Adipocyte (in vitro differentiated cells): ENCODE results near the gene LMCD1.

Source experiments
- DNase-seq: peaks from one replicate; pipeline ENCODE4 v3.0.0-alpha.2; 2015; ENCODE audit warnings: low read depth
- H3K27me3 ChIP-seq: replicated peaks from 2 replicates; pipeline ENCODE4 v1.7.0; 2013; ENCODE audit warnings: mild to moderate bottlenecking, low read length, moderate library complexity; ENCODE audit not compliant: control insufficient read depth, insufficient read depth
- H3K36me3 ChIP-seq: 2 replicates; pipeline ENCODE4 v1.7.0; 2013; ENCODE audit warnings: low read length, mild to moderate bottlenecking, moderate library complexity; ENCODE audit not compliant: control insufficient read depth, insufficient read depth, severe bottlenecking
- H3K4me1 ChIP-seq: 2 replicates; pipeline ENCODE4 v1.7.0; 2013; ENCODE audit warnings: mild to moderate bottlenecking, low read length, moderate library complexity; ENCODE audit not compliant: control insufficient read depth, insufficient read depth
- H3K4me3 ChIP-seq: 2 replicates; pipeline ENCODE4 v1.7.0; 2013; ENCODE audit warnings: mild to moderate bottlenecking, low read length, moderate library complexity
- H3K9ac ChIP-seq: 2 replicates; pipeline ENCODE4 v1.7.0; 2013; ENCODE audit warnings: mild to moderate bottlenecking, low read length, moderate library complexity
- H3K9me3 ChIP-seq: 2 replicates; pipeline ENCODE4 v1.7.0; 2013; ENCODE audit warnings: mild to moderate bottlenecking, low read length, moderate library complexity; ENCODE audit not compliant: control insufficient read depth

LMCD1 gene

GRCh38 chr3:8553405-8553804 is 51.8 kb downstream of the LMCD1 start:
- Histone ChIP-seq H3K9ac (peak overlapping the region; percentile 66), H3K4me3 (no peak overlapping the region), H3K27me3 (no peaks in the 10 kb centered on the region), H3K4me1 (peaks cover 73% of the 10 kb centered on the region), H3K9me3 (no peaks in the 10 kb centered on the region), H3K36me3 (peaks cover 72% of the 10 kb centered on the region)
- DNase-seq, result no peak

DNA sequence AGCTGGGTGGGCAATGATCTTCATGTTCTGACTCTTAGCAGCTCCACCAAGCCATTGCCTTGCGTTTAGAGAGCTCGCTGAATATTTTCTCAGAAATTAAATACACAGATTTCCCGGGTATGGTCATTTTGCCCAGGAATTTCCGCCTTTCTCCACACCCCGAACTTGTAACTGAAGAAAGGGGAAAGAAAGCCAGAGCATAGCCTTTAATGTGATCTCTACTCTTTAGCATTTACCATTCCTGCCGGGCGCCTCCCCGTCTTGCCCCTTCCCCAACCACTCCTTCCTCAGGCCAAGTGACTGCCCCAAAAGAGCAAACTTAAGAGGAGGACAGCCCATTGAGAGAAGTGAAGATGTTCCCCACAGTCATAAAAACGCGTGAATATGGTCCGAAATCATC is 53.1 kb downstream of the LMCD1 start:
- no peaks in the 10 kb centered on the region for H3K9me3 ChIP-seq
- H3K4me1 ChIP-seq, result peaks cover 78% of the 10 kb centered on the region
- H3K4me3 ChIP-seq, result peak overlapping the region; percentile 4
- no peak for DNase-seq
- H3K36me3 ChIP-seq, result peaks cover 66% of the 10 kb centered on the region
- peak overlapping the region; percentile 66 for H3K9ac ChIP-seq
- no peaks in the 10 kb centered on the region for H3K27me3 ChIP-seq

- H3K9ac ChIP-seq, result peak overlapping the region; percentile 70
- peak overlapping the region; percentile 10 for H3K4me3 ChIP-seq
- H3K4me1 ChIP-seq, result peaks cover 78% of the 10 kb centered on the region
- H3K9me3 ChIP-seq, result no peaks in the 10 kb centered on the region
- DNase-seq, result peak; percentile 87
- no peaks in the 10 kb centered on the region for H3K27me3 ChIP-seq
- H3K36me3 ChIP-seq, result peaks cover 62% of the 10 kb centered on the region
Observed at GRCh38 chr3:8555113-8555661, 53.6 kb downstream of the LMCD1 start.

- Histone ChIP-seq H3K27me3 (no peaks in the 10 kb centered on the region), H3K9ac (peak overlapping the region; percentile 70), H3K9me3 (no peaks in the 10 kb centered on the region), H3K4me3 (peak overlapping the region; percentile 10), H3K36me3 (peaks cover 58% of the 10 kb centered on the region), H3K4me1 (peaks cover 78% of the 10 kb centered on the region)
- DNase-seq, result peak; percentile 13
Observed at GRCh38 chr3:8555725-8556472, 54.3 kb downstream of the LMCD1 start.

DNA sequence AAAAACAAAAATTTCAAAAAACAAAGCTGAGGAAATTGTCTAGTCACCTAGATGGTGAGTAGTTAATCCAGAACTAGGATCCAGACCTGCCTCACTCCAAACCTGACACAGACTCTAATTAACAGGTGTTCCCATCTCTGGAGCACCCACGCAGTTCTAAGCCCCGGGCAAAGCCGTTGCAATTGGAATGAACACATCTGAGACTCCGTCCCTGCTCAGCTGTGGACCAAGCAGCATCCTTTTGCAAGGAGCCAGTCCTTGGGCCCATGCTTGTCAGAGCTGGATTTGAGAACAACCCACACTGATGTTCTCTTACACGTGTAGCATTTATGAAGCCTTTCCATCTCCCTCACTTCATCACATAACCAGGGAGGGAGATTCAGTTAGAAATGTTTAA is 54.8 kb downstream of the LMCD1 start:
- Histone ChIP-seq H3K4me1 (peaks cover 78% of the 10 kb centered on the region), H3K9me3 (no peaks in the 10 kb centered on the region), H3K36me3 (peaks cover 54% of the 10 kb centered on the region), H3K27me3 (no peaks in the 10 kb centered on the region), H3K4me3 (no peak overlapping the region), H3K9ac (peak overlapping the region; percentile 70)
- DNase-seq, result no peak

DNA sequence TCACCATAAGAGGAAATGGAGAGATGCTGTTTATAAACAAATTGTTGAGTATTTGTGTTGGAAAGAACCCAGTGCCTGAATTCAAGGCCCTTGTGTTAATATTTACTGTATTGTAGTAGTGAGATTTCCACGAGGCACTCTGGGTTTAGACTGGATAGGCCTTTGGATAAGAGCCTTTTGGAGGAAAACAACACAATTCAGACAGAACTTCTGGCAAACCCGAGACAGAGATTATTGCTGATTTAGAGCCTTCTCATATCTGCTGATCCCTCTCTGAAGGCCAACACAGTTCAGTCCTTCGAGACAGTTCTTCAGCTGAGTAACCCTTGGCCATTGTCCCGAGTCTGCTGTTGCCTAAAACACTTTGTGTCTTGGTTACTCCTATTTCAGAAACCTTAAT is 55.7 kb downstream of the LMCD1 start:
- H3K4me1 ChIP-seq, result peaks cover 78% of the 10 kb centered on the region
- no peak for DNase-seq
- peak overlapping the region; percentile 70 for H3K9ac ChIP-seq

DNA sequence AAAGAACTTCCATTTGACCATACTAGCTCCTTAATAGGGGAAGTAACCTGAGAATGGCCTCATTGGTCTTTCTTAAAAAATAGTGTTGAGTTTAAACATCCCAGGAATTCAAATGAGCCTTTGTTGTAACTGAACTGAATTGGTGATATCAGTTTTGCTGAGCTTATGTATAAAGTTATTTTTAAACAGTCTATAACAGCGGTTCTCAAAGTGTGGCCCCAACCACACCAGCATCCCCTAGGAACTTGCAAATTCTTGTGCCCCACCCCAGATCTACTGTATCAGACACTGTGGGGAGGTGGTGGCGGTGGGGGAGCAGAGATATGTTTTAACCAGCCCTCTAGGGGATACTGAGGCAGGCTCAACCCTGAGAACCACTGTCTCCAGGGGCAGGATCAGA is 57.0 kb downstream of the LMCD1 start:
- no peak for DNase-seq
- Histone ChIP-seq H3K27me3 (no peaks in the 10 kb centered on the region), H3K9ac (no peak overlapping the region), H3K9me3 (no peaks in the 10 kb centered on the region), H3K4me3 (no peak overlapping the region), H3K4me1 (peaks cover 80% of the 10 kb centered on the region), H3K36me3 (peaks cover 34% of the 10 kb centered on the region)

More for the DNA sequence above, 55.7 kb downstream of the LMCD1 start:
- Histone ChIP-seq H3K36me3 (peaks cover 46% of the 10 kb centered on the region), H3K27me3 (no peaks in the 10 kb centered on the region), H3K9me3 (no peaks in the 10 kb centered on the region), H3K4me3 (no peak overlapping the region)

GRCh38 chr3:8559351-8559750 is 57.7 kb downstream of the LMCD1 start:
- Histone ChIP-seq H3K4me3 (no peak overlapping the region), H3K4me1 (peaks cover 75% of the 10 kb centered on the region), H3K9ac (peak overlapping the region; percentile 66), H3K9me3 (no peaks in the 10 kb centered on the region), H3K36me3 (peaks cover 27% of the 10 kb centered on the region), H3K27me3 (no peaks in the 10 kb centered on the region)
- DNase-seq, result no peak

DNA sequence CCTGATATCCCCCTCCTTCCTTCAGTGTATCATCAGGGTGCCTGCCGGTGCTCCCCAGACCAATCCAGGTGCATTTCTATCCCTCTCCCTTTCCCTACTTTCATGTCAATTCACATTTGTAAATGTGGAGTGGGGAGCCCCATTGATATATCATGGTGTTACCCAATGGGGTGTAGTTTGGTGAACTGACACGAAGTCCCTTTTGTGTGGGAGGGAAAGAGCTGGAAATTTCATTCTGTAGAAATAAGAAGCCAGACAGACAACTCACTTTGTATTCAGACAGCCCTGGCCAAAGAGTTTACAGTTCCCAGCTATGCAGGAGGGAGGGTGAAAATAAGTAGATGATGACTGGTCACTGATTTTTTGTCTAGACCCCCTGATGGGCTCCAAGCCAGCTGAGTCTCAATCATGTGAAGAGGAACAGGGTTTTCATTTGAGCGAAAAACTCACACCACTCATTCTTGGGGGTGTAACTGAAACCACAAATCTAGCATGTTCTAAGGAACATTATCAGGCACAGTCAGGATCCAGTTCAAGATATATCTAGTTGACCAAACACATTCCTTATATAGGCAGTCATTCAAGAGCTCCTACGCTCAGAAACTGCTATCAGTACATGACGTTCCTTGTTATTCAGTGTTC is 58.9 kb downstream of the LMCD1 start:
- Histone ChIP-seq H3K36me3 (peaks cover 32% of the 10 kb centered on the region), H3K4me1 (peaks cover 64% of the 10 kb centered on the region), H3K9ac (peak overlapping the region; percentile 82), H3K4me3 (no peak overlapping the region), H3K9me3 (no peaks in the 10 kb centered on the region), H3K27me3 (no peaks in the 10 kb centered on the region)
- peak; percentile 41 for DNase-seq

DNA sequence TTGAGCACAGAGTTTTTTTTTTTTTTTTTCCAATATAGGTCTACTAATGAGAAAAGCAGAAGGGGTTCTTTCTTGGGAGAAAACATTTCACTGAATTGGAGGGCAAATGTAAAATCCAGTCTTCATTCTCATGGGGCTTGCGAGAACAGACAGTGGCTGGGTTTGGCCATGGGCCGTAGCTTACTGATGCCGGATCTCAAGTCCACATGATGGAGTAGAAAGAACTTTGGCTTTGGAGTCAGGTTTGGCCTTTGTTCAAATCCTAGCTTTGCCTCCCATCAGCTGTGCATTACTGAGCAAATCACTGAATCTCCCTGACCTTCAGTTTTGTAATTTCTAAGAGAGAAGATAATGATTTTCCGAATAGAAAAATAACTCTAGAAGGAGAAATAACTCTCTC is 59.7 kb downstream of the LMCD1 start:
- Histone ChIP-seq H3K36me3 (peaks cover 36% of the 10 kb centered on the region), H3K9ac (peak overlapping the region; percentile 82), H3K4me3 (no peak overlapping the region), H3K27me3 (no peaks in the 10 kb centered on the region), H3K4me1 (peaks cover 56% of the 10 kb centered on the region), H3K9me3 (no peaks in the 10 kb centered on the region)
- no peak for DNase-seq

DNA sequence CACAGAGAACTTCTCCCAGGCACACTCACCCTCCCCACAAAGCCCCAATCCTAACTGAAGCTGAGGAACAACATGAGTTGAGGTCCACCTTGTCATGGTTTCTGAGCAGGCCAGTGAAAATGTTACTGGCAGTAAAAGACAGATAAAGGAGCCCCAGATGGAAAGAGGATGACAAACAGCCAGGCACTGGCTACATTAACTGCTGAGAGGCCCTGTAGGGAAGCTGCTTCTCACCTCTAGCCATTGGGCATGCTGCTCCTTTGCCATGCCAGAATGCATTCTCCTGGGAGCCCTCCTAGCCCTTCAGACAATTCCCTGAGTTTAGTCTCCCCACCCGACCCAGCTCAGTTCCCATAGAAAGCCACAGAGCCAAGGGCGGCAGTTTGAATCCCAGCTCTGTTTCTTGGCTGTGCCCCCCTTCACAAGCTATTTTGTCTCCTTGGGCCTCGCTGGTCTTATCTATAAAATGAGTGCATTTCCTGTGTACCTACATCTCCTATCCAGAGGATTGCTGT is 60.5 kb downstream of the LMCD1 start:
- Histone ChIP-seq H3K4me3 (no peak overlapping the region), H3K4me1 (peaks cover 48% of the 10 kb centered on the region), H3K9ac (peak overlapping the region; percentile 82), H3K9me3 (no peaks in the 10 kb centered on the region), H3K36me3 (peaks cover 37% of the 10 kb centered on the region), H3K27me3 (no peaks in the 10 kb centered on the region)
- no peak for DNase-seq
